Measurements from ENCODE around the gene PRMT7.
A peak's percentile ranks its signal among the peaks of the same experiment; 100 is the strongest.

The PRMT7 gene

DNA sequence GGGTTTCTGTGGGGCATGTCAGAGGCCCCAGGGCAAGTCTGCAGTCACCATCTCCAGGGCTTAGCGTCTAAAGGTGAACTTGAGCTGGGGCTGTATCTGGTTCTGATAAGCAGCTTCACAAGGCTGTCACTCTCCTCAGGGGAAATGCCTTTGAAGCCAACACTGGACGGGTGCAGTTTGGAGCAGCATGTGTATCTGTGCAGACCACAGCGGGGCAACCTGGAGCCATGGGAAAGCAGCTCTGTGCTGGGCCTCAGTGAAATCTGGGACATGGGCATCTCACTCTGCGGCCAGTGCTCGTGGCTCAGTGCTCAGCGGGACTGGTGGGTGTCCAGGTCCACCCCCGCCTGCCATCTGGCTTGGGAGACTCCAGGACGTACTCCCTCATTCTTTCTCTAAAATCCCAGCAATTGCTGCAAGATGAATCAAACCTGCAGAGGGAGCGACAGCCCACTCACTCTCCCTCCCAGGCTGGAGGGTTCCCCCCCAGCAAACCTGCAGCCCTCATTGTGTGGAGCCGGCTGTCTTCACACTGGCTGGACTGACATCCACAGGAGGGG lies 63.5 kb downstream of the PRMT7 start:
- no peaks in the 10 kb centered on the region for H3K79me1 ChIP-seq (ENCODE audit: low read depth, low read length)
- peak overlapping the region; percentile 95 for H3K14ac ChIP-seq (ENCODE audit: low read length)
- WGBS, 2 donors (ENCODE audit: extremely low coverage in 2 of 2, insufficient read length in 2 of 2, insufficient replicate concordance in 1 of 2): no CpG with 5 or more reads among the region's 10 CpGs
- no peaks in the 10 kb centered on the region for H3K36me3 ChIP-seq (replicated peaks in 1 of 2; ENCODE audit: control insufficient read depth in 2 of 2, insufficient read depth in 2 of 2, low read length in 2 of 2)
- H3K4ac ChIP-seq (ENCODE audit: low read length): no peak overlapping the region
- H2BK15ac ChIP-seq (ENCODE audit: low read length): peak overlapping the region; percentile 53
- peaks cover 0 to 47% (median 0%) of the 10 kb centered on the region in 3 experiments for H3K27me3 ChIP-seq (ENCODE audit: control insufficient read depth in 3 of 3, insufficient read depth in 3 of 3, low read depth in 1 of 3, low read length in 3 of 3)
- H2BK5ac ChIP-seq (ENCODE audit: low read length): no peak overlapping the region
- peak overlapping the region; percentile 87 for H2BK12ac ChIP-seq (ENCODE audit: low read length)
- H3K18ac ChIP-seq (ENCODE audit: low read length): peak overlapping the region; percentile 59
- peak overlapping the region; percentile 76 for H2AK5ac ChIP-seq (ENCODE audit: low read depth, low read length)
- H3K4me1 ChIP-seq (ENCODE audit: control insufficient read depth in 2 of 2, insufficient read depth in 1 of 2, low read depth in 1 of 2, low read length in 2 of 2): peaks cover 9 to 16% of the 10 kb centered on the region in 2 donors
- H3K27ac ChIP-seq (replicated peaks; ENCODE audit: low read length): no peak overlapping the region
- no peak overlapping the region for H3K4me3 ChIP-seq (ENCODE audit: low read length in 2 of 2)
- H3K4me2 ChIP-seq (ENCODE audit: insufficient read depth, low read length, poor library complexity, severe bottlenecking): no peak overlapping the region
- H3K9me3 ChIP-seq (replicated peaks in 1 of 2; ENCODE audit: control insufficient read depth in 2 of 2, insufficient read depth in 1 of 2, low read depth in 1 of 2, low read length in 2 of 2): no peaks in the 10 kb centered on the region
- H2BK120ac ChIP-seq (ENCODE audit: low read depth, low read length): peak overlapping the region; percentile 36
- H3K9ac ChIP-seq (ENCODE audit: low read depth, low read length, poor library complexity): peak overlapping the region; percentile 47
- H4K8ac ChIP-seq (ENCODE audit: low read depth, low read length): no peak overlapping the region
- peak overlapping the region; percentile 26 for H4K91ac ChIP-seq (ENCODE audit: low read depth, low read length, poor library complexity)
- peak overlapping the region; percentile 49 for H3K23ac ChIP-seq (ENCODE audit: low read depth, low read length, poor library complexity)
- H2AFZ ChIP-seq (ENCODE audit: low read length): no peak overlapping the region
- no peak for DNase-seq (ENCODE audit: low spot score)

DNA sequence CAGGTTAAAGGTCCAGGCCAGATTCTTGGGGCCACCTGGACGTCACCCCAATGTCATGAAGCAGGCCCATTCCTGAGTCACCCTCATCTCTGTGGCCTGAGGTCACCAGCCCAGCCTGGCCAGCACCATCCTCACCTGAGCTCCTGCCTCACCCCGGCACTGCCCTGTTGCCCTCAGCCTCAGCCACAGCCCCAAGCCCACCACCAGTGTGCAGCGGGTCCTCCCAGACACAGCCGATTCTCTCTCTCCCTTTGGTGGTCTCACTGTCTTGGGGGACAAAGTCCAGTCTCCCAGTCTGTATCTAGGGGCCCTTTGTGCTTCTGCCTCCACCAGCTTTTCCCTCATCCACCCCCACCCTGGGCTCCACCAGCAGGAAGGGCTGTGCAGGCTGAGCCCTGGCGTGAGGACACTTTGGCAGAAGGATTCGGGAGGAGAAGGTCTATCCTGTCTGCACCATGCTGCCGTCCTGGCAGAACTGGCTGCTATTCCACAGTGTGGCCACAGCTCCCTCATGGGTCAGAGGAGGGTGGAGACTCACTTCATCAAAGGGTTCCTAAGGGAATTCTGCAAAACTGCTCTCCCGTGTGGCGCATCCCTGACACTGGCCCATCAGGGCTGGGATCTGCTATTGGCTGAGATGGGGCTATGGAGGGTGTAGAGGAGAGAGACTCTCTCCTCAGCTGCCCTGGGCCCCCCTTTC lies 64.3 kb downstream of the PRMT7 start:
- Histone ChIP-seq H2BK5ac (ENCODE audit: low read length) (no peak overlapping the region), H3K23ac (ENCODE audit: low read depth, low read length, poor library complexity) (no peak overlapping the region), H2AFZ (ENCODE audit: low read length) (no peak overlapping the region), H3K4ac (ENCODE audit: low read length) (no peak overlapping the region), H2BK15ac (ENCODE audit: low read length) (peak overlapping the region; percentile 53), H2BK12ac (ENCODE audit: low read length) (peak overlapping the region; percentile 87), H2AK5ac (ENCODE audit: low read depth, low read length) (peak overlapping the region; percentile 76), H4K91ac (ENCODE audit: low read depth, low read length, poor library complexity) (no peak overlapping the region), H3K79me1 (ENCODE audit: low read depth, low read length) (no peaks in the 10 kb centered on the region), H3K9me3 (replicated peaks in 1 of 2; ENCODE audit: control insufficient read depth in 2 of 2, insufficient read depth in 1 of 2, low read depth in 1 of 2, low read length in 2 of 2) (no peaks in the 10 kb centered on the region), H3K14ac (ENCODE audit: low read length) (no peak overlapping the region), H3K36me3 (replicated peaks in 1 of 2; ENCODE audit: control insufficient read depth in 2 of 2, insufficient read depth in 2 of 2, low read length in 2 of 2) (no peaks in the 10 kb centered on the region), H3K4me1 (ENCODE audit: control insufficient read depth in 2 of 2, insufficient read depth in 1 of 2, low read depth in 1 of 2, low read length in 2 of 2) (peaks cover 7 to 16% of the 10 kb centered on the region in 2 donors), H3K4me3 (ENCODE audit: low read length in 2 of 2) (no peak overlapping the region), H3K18ac (ENCODE audit: low read length) (peak overlapping the region; percentile 41), H2BK120ac (ENCODE audit: low read depth, low read length) (no peak overlapping the region), H4K8ac (ENCODE audit: low read depth, low read length) (no peak overlapping the region), H3K4me2 (ENCODE audit: insufficient read depth, low read length, poor library complexity, severe bottlenecking) (no peak overlapping the region), H3K27me3 (ENCODE audit: control insufficient read depth in 3 of 3, insufficient read depth in 3 of 3, low read depth in 1 of 3, low read length in 3 of 3) (peaks cover 0 to 54% (median 0%) of the 10 kb centered on the region in 3 experiments), H3K27ac (replicated peaks; ENCODE audit: low read length) (no peak overlapping the region), H3K9ac (ENCODE audit: low read depth, low read length, poor library complexity) (peak overlapping the region; percentile 39)
- DNase-seq (ENCODE audit: low spot score): no peak
- no CpG with 5 or more reads among the region's 9 CpGs for WGBS, 2 donors (ENCODE audit: extremely low coverage in 2 of 2, insufficient read length in 2 of 2, insufficient replicate concordance in 1 of 2)

- H4K8ac ChIP-seq (ENCODE audit: low read depth, low read length): no peak overlapping the region
- H2BK120ac ChIP-seq (ENCODE audit: low read depth, low read length): peak overlapping the region; percentile 56
- H2AFZ ChIP-seq (ENCODE audit: low read length): no peak overlapping the region
- no peak overlapping the region for H3K9ac ChIP-seq (ENCODE audit: low read depth, low read length, poor library complexity)
- H3K4me3 ChIP-seq (ENCODE audit: low read length in 2 of 2): no peak overlapping the region
- no peak overlapping the region for H3K27ac ChIP-seq (replicated peaks; ENCODE audit: low read length)
- peaks cover 0 to 60% (median 0%) of the 10 kb centered on the region in 3 experiments for H3K27me3 ChIP-seq (ENCODE audit: control insufficient read depth in 3 of 3, insufficient read depth in 3 of 3, low read depth in 1 of 3, low read length in 3 of 3)
- H3K18ac ChIP-seq (ENCODE audit: low read length): peak overlapping the region; percentile 94
- H3K23ac ChIP-seq (ENCODE audit: low read depth, low read length, poor library complexity): peak overlapping the region; percentile 81
- no peak overlapping the region for H2BK5ac ChIP-seq (ENCODE audit: low read length)
- no peak overlapping the region for H4K91ac ChIP-seq (ENCODE audit: low read depth, low read length, poor library complexity)
- H3K4ac ChIP-seq (ENCODE audit: low read length): no peak overlapping the region
- H3K79me1 ChIP-seq (ENCODE audit: low read depth, low read length): no peaks in the 10 kb centered on the region
- H2BK12ac ChIP-seq (ENCODE audit: low read length): peak overlapping the region; percentile 93
- no peak overlapping the region for H3K14ac ChIP-seq (ENCODE audit: low read length)
- DNase-seq (ENCODE audit: low spot score): peak; percentile 21
- peak overlapping the region; percentile 37 for H2AK5ac ChIP-seq (ENCODE audit: low read depth, low read length)
- no peaks in the 10 kb centered on the region for H3K36me3 ChIP-seq (replicated peaks in 1 of 2; ENCODE audit: control insufficient read depth in 2 of 2, insufficient read depth in 2 of 2, low read length in 2 of 2)
- peak overlapping the region; percentile 65 for H2BK15ac ChIP-seq (ENCODE audit: low read length)
- no peak overlapping the region for H3K4me2 ChIP-seq (ENCODE audit: insufficient read depth, low read length, poor library complexity, severe bottlenecking)
- WGBS, 2 donors (ENCODE audit: extremely low coverage in 2 of 2, insufficient read length in 2 of 2, insufficient replicate concordance in 1 of 2): no CpG with 5 or more reads among the region's 11 CpGs
- no peaks in the 10 kb centered on the region for H3K9me3 ChIP-seq (replicated peaks in 1 of 2; ENCODE audit: control insufficient read depth in 2 of 2, insufficient read depth in 1 of 2, low read depth in 1 of 2, low read length in 2 of 2)
- H3K4me1 ChIP-seq (ENCODE audit: control insufficient read depth in 2 of 2, insufficient read depth in 1 of 2, low read depth in 1 of 2, low read length in 2 of 2): peaks cover 7 to 16% of the 10 kb centered on the region in 2 donors
These were observed 65.2 kb downstream of the PRMT7 start for GRCh38 chr16:68375801-68376536.

DNA sequence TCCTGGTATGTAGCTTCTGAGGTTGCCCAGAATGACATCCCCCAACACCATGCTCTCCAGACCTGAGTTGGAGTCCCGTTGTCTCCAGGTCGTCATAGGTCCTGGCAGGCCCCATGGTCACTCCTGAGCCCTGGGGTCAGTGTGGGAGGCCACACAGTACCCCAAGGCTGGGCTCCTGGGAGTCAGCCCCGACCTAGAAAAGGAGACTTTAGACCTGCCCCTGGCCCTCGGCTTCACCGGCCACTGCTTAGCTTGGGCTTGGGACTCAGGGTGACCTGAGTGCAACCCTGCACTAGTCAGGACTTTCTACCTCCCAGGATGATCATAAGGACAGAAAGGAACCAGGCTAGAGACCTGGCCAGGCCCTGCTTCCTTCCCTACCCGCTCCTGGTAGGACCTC lies 65.8 kb downstream of the PRMT7 start:
- H2BK120ac ChIP-seq (ENCODE audit: low read depth, low read length): peak overlapping the region; percentile 56
- H3K14ac ChIP-seq (ENCODE audit: low read length): no peak overlapping the region
- H4K8ac ChIP-seq (ENCODE audit: low read depth, low read length): no peak overlapping the region
- H2BK5ac ChIP-seq (ENCODE audit: low read length): peak overlapping the region; percentile 44
- H2BK15ac ChIP-seq (ENCODE audit: low read length): peak overlapping the region; percentile 65
- H3K4ac ChIP-seq (ENCODE audit: low read length): no peak overlapping the region
- DNase-seq (ENCODE audit: low spot score): no peak
- WGBS, 2 donors (ENCODE audit: extremely low coverage in 2 of 2, insufficient read length in 2 of 2, insufficient replicate concordance in 1 of 2): no CpG with 5 or more reads among the region's 6 CpGs
- H3K36me3 ChIP-seq (replicated peaks in 1 of 2; ENCODE audit: control insufficient read depth in 2 of 2, insufficient read depth in 2 of 2, low read length in 2 of 2): no peaks in the 10 kb centered on the region
- peaks cover 7 to 16% of the 10 kb centered on the region in 2 donors for H3K4me1 ChIP-seq (ENCODE audit: control insufficient read depth in 2 of 2, insufficient read depth in 1 of 2, low read depth in 1 of 2, low read length in 2 of 2)
- H3K4me2 ChIP-seq (ENCODE audit: insufficient read depth, low read length, poor library complexity, severe bottlenecking): no peak overlapping the region
- H3K4me3 ChIP-seq (ENCODE audit: low read length in 2 of 2): no peak overlapping the region
- no peak overlapping the region for H2AFZ ChIP-seq (ENCODE audit: low read length)
- H3K18ac ChIP-seq (ENCODE audit: low read length): peak overlapping the region; percentile 24
- no peaks in the 10 kb centered on the region for H3K79me1 ChIP-seq (ENCODE audit: low read depth, low read length)
- H2BK12ac ChIP-seq (ENCODE audit: low read length): no peak overlapping the region
- H4K91ac ChIP-seq (ENCODE audit: low read depth, low read length, poor library complexity): no peak overlapping the region
- no peaks in the 10 kb centered on the region for H3K9me3 ChIP-seq (replicated peaks in 1 of 2; ENCODE audit: control insufficient read depth in 2 of 2, insufficient read depth in 1 of 2, low read depth in 1 of 2, low read length in 2 of 2)
- peak overlapping the region; percentile 8 for H2AK5ac ChIP-seq (ENCODE audit: low read depth, low read length)
- peak overlapping the region; percentile 50 for H3K23ac ChIP-seq (ENCODE audit: low read depth, low read length, poor library complexity)
- H3K9ac ChIP-seq (ENCODE audit: low read depth, low read length, poor library complexity): no peak overlapping the region
- H3K27me3 ChIP-seq (ENCODE audit: control insufficient read depth in 3 of 3, insufficient read depth in 3 of 3, low read depth in 1 of 3, low read length in 3 of 3): peaks cover 0 to 60% (median 0%) of the 10 kb centered on the region in 3 experiments
- H3K27ac ChIP-seq (replicated peaks; ENCODE audit: low read length): no peak overlapping the region

All from neuronal stem cell (in vitro differentiated cells).